ENCODE data around the gene UBXN10.

The UBXN10 gene

GRCh38 chr1:20234788-20235535 lies 49.1 kb downstream of the UBXN10 start:
- no peak for DNase-seq (ENCODE audit: low read depth in 2 of 2)

GRCh38 chr1:20237646-20238045 lies 51.8 kb downstream of the UBXN10 start:
- no peak for DNase-seq (ENCODE audit: low read depth in 2 of 2)

- DNase-seq (ENCODE audit: low read depth in 2 of 2): no peak
Observed at GRCh38 chr1:20240012-20240411, 54.1 kb downstream of the UBXN10 start.

GRCh38 chr1:20242890-20243479 lies 57.1 kb downstream of the UBXN10 start:
- no peak for DNase-seq (ENCODE audit: low read depth in 2 of 2)
